Keratinocyte (primary cell): ENCODE results near the gene TBRG4.

Source experiments
- EZH2 ChIP-seq: IDR thresholded peaks from one replicate; pipeline ENCODE4 v1.6.1; 2012; ENCODE audit warnings: inconsistent platforms, mild to moderate bottlenecking, low read length, moderate library complexity
- TF ChIP-seq, protein P1 (sequence below), 3 experiments: IDR thresholded peaks in 1 of 3; conservative IDR thresholded peaks in 1 of 3; optimal IDR thresholded peaks in 1 of 3; 2 replicates in 2 of 3; 3 replicates in 1 of 3; pipeline versions ENCODE3 to v1.5.1; 2011; ENCODE audit warnings: low read length in 3 of 3, mild to moderate bottlenecking in 3 of 3, moderate library complexity in 2 of 3, control low read depth in 1 of 3, inconsistent platforms in 1 of 3; ENCODE audit not compliant: insufficient read depth in 2 of 3; ENCODE audit errors: extremely low read depth in 1 of 3

DNA sequence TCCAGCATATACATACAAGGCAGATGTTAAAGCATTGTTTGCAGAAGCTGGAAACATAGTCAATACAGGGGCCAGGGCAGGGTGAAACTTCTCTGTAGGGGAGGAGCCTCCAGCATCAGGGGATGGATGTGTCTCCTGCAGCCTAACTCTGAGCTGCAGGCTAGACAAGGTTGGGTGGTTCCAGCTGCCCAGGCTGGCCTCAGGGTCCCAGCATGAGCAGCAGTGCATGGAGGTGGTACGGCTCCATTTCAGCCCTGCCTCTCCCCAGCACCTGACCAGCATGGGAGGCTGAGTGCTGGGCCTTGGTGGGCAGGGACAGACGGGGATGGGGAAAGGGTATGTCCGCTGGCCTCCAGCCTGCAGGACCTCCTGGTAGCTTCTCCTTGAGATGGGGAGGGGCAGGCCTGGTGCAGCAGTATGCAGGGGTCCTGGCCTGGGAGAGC is 7.4 kb upstream of the TBRG4 start:
- TF ChIP-seq, protein P1, sequence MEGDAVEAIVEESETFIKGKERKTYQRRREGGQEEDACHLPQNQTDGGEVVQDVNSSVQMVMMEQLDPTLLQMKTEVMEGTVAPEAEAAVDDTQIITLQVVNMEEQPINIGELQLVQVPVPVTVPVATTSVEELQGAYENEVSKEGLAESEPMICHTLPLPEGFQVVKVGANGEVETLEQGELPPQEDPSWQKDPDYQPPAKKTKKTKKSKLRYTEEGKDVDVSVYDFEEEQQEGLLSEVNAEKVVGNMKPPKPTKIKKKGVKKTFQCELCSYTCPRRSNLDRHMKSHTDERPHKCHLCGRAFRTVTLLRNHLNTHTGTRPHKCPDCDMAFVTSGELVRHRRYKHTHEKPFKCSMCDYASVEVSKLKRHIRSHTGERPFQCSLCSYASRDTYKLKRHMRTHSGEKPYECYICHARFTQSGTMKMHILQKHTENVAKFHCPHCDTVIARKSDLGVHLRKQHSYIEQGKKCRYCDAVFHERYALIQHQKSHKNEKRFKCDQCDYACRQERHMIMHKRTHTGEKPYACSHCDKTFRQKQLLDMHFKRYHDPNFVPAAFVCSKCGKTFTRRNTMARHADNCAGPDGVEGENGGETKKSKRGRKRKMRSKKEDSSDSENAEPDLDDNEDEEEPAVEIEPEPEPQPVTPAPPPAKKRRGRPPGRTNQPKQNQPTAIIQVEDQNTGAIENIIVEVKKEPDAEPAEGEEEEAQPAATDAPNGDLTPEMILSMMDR (optimal IDR thresholded peaks at IDR 0.05 in 1 of 3, IDR thresholded peaks at IDR 0.05 in 1 of 3, conservative IDR thresholded peaks at IDR 0.05 in 1 of 3; ENCODE audit: extremely low read depth in 1 of 3, insufficient read depth in 2 of 3, low read length in 3 of 3), result no peak
- TF ChIP-seq EZH2, result no peak
